GM18508 (cell line): ENCODE data around the gene IL6R.

Experiments
- ATAC-seq: cut with Tn5 transposase; IDR thresholded peaks from one replicate; pipeline ENCODE4 v1.9.1; 2021; ENCODE audit warnings: moderate number of reproducible peaks; ENCODE audit not compliant: insufficient read depth, unreplicated experiment

IL6R gene

GRCh38 chr1:154422521-154422920 lies 17.4 kb downstream of the IL6R start:
- no peak for ATAC-seq

DNA sequence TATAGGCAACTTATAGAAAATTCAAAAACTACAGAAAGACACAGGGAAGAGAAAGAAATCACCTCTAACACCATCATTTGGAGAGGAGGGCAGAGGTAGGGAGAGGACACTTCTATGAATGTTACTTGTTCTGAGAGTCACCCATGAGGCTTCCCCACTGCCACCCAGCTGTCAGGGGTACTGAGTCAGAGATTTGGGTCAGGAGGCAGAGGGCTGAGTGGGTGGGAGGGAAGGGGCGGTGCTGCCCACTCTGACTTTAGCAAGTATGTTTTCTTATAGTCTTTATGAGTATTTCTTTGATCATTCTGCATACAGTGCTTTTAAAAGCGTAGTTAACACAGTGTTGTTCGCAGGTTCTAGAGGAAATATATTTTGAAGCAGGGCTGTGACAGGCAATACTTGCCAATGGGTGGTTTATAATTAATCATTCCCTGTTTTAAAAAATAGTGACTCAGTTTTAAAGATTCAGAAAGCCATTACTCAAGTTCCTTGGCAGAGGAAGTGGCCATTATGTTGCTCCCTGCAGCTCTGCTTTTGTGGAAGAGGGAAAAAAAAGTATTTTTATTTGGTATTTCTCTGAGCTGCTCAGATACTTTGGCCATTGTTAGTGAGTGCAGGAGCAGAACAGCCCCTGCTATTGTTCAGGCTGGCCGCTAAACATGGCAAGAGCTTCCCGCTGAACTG lies 18.3 kb downstream of the IL6R start:
- ATAC-seq = no peak

- ATAC-seq = no peak
These were observed 18.8 kb downstream of the IL6R start for GRCh38 chr1:154423988-154424326.

DNA sequence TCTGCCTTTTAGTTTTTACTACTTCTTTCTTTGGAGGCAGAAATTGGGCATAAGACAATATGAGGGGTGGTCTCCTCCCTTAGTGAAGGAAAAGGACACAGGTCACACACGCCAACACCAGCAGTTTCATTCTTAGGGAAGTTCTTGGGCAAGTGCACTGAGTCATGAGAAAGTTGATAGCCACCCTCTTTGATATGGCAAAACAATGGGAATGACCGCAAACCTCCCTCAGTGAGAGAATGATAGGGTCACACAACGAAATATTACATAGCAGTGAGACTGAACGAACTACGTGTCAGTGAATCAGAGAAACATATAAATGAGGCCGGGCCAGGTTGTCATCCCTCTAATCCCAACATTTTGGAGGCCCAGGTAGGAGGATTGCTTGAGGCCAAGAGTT lies 20.0 kb downstream of the IL6R start:
- no peak for ATAC-seq

- no peak for ATAC-seq
These were observed 22.3 kb downstream of the IL6R start for GRCh38 chr1:154427173-154428139.

DNA sequence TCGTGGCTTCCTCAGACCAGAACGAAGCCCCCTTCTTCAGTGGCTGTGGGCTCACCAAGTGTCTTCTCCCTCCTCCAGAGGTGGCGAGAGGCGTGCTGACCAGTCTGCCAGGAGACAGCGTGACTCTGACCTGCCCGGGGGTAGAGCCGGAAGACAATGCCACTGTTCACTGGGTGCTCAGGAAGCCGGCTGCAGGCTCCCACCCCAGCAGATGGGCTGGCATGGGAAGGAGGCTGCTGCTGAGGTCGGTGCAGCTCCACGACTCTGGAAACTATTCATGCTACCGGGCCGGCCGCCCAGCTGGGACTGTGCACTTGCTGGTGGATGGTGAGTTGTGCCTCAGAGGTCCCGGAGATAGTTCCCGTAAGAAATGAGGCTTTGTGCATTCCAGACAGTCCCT lies 24.0 kb downstream of the IL6R start:
- no peak for ATAC-seq

- ATAC-seq = no peak
These were observed 24.9 kb downstream of the IL6R start for GRCh38 chr1:154429841-154430611.

DNA sequence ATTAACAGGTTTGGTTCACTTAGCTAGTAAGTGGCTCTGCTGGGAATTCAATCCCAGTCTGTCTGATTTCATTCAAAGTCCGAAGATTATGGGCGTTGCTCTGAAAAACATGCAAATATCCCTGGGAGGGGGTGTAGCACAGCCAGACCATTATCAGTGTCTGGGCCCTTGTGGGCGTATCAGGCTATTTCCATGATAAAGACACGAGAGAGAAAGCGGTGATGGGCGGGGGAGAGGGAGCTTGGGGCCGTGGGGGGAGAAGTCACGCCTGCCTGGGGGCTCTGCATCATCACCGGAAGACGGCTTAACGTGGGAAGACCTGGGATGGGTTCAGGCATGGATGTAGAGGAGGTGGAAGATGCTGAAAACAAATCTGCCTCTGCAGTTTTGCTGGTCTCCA lies 25.8 kb downstream of the IL6R start:
- no peak for ATAC-seq

GRCh38 chr1:154431586-154432373 lies 26.6 kb downstream of the IL6R start:
- ATAC-seq = no peak

GRCh38 chr1:154433161-154433764 lies 28.1 kb downstream of the IL6R start:
- no peak for ATAC-seq

GRCh38 chr1:154434346-154435085 lies 29.4 kb downstream of the IL6R start:
- ATAC-seq = no peak

GRCh38 chr1:154435599-154436200 lies 30.6 kb downstream of the IL6R start:
- no peak for ATAC-seq

- no peak for ATAC-seq
These were observed 31.3 kb downstream of the IL6R start for GRCh38 chr1:154436433-154436832.

GRCh38 chr1:154440036-154440804 lies 35.1 kb downstream of the IL6R start:
- no peak for ATAC-seq

- ATAC-seq = no peak
These were observed 36.2 kb downstream of the IL6R start for GRCh38 chr1:154441241-154441888.

DNA sequence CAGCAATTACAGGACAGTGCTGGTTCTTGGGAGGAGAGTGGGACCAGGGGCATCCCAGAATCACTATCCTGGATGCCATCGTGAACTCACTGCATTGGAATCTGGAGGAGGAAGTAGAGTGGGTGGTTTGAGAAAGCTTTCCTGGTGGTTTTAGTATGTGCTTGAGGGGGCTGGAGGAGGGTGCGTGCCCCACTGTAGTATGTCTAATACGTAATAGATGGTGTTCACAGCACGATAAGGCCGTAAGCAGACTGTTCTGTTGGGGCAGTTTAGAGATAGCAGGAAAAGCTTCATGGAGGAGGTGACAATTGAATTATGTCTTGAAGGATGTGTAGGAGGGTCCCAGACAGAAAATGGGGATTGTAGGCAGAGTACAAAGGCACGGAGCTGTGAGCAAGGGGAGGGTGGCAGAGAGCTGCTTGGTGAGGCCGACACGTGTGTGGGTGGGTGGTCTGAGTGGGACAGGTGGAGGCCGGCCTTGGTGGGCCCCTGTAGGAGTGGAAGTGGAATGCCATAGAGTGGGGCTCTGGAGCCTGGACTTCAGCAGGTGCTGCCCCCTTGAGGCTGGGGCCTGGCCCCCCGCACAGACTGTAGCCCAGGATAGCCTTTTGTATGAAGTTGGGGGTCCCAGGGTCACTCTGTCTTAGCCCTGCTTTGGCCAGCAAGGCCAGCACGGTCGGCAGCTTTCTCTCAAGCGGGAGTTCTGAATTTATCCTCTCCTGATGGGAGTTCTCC lies 37.0 kb downstream of the IL6R start:
- ATAC-seq = no peak
